ENCODE measurements around the gene SDK1. TPM values are rescaled to one million over a fixed set of nuclear protein-coding genes. Genes with fewer than 3 reads are reported as not detected.

Gene SDK1
- polyA plus RNA-seq, 2 of the 4 experiments (the other 2 are of a cell fraction), result 0.12 to 0.28 TPM

GRCh38 chr7:3987426-3987927 is 686.4 kb downstream of the SDK1 start:
- CTCF ChIA-PET, result no interaction called here
- Histone ChIP-seq H3K9me3 (no peaks in the 10 kb centered on the region), H3K4me1 (no peaks in the 10 kb centered on the region), H3K4me2 (no peak overlapping the region), H3K4me3 (no peak overlapping the region), H3K27ac (no peak overlapping the region)
- no peak for ATAC-seq
- WGBS (ENCODE audit: missing lambda C conversion rate), result 58% methylated on average over 14 of the region's 14 CpGs
- no peak for FAIRE-seq
- no peak for DNase-seq (ENCODE audit: low read depth in 1 of 2, low spot score in 1 of 2)
- POLR2A ChIA-PET, result no interaction called here
- no peak for TF ChIP-seq ATOH8 (CRISPR knock-in tag; IDR thresholded peaks at IDR 0.05; ENCODE audit: low read depth)
- no peak for TF ChIP-seq CEBPB (IDR thresholded peaks at IDR 0.05)
- no peak for TF ChIP-seq CBX8 (IDR thresholded peaks at IDR 0.05)
- TF ChIP-seq POLR2A (IDR thresholded peaks at IDR 0.05; ENCODE audit: low read length), result no peak
- TF ChIP-seq HEYL (CRISPR knock-in tag; IDR thresholded peaks at IDR 0.05), result no peak
- TF ChIP-seq JUN (IDR thresholded peaks at IDR 0.05), result no peak
- no peak for TF ChIP-seq MYC (IDR thresholded peaks at IDR 0.05; ENCODE audit: borderline replicate concordance, low read length)
- no peak for TF ChIP-seq HES2 (IDR thresholded peaks at IDR 0.05)
- TF ChIP-seq NFE2L2 (conservative IDR thresholded peaks at IDR 0.05; ENCODE audit: low read length), result no peak
- no peak for TF ChIP-seq USF2 (IDR thresholded peaks at IDR 0.05)
- TF ChIP-seq KDM1A (IDR thresholded peaks at IDR 0.05; ENCODE audit: low read depth), result no peak
- no peak for TF ChIP-seq MAZ (IDR thresholded peaks at IDR 0.05; ENCODE audit: borderline replicate concordance, low read depth, low read length)
- no peak for TF ChIP-seq ZC3H11A (IDR thresholded peaks at IDR 0.05)
- no peak for TF ChIP-seq CTCF (IDR thresholded peaks at IDR 0.05)
- no peak for TF ChIP-seq FOSB (CRISPR knock-in tag; IDR thresholded peaks at IDR 0.05)

GRCh38 chr7:3989723-3990122 is 688.7 kb downstream of the SDK1 start:
- ATAC-seq (no peak), DNase-seq (ENCODE audit: low read depth in 1 of 2, low spot score in 1 of 2) (no peak), FAIRE-seq (no peak)
- Histone ChIP-seq H3K4me3 (no peak overlapping the region), H3K9me3 (no peaks in the 10 kb centered on the region), H3K27ac (no peak overlapping the region), H3K4me1 (no peaks in the 10 kb centered on the region), H3K4me2 (no peak overlapping the region)
- POLR2A ChIA-PET, result no interaction called here
- CTCF ChIA-PET, result interaction anchor here (0.6 kb wide), 1 partner anchor 112 kb away, joined by 3 read pairs; no protein-coding TSS in a partner anchor
- 43% methylated on average over 8 of the region's 11 CpGs for WGBS (ENCODE audit: missing lambda C conversion rate)
- TF ChIP-seq CHD4 (IDR thresholded peaks at IDR 0.05; ENCODE audit: borderline replicate concordance) (no peak), ZFP36 (IDR thresholded peaks at IDR 0.05; ENCODE audit: borderline replicate concordance, partially characterized antibody) (no peak), HDAC2 (IDR thresholded peaks at IDR 0.05) (no peak), BCL3 (IDR thresholded peaks at IDR 0.05) (no peak), EHF (CRISPR knock-in tag; IDR thresholded peaks at IDR 0.05) (no peak), JUN (IDR thresholded peaks at IDR 0.05) (no peak), FOXS1 (CRISPR knock-in tag; IDR thresholded peaks at IDR 0.05) (no peak), CBX8 (IDR thresholded peaks at IDR 0.05) (no peak), CBX2 (IDR thresholded peaks at IDR 0.05; ENCODE audit: borderline replicate concordance, low read depth) (no peak), RARB (CRISPR knock-in tag; IDR thresholded peaks at IDR 0.05) (no peak), RFX5 (IDR thresholded peaks at IDR 0.05) (no peak), USF2 (IDR thresholded peaks at IDR 0.05) (no peak), ESRRA (IDR thresholded peaks at IDR 0.05; ENCODE audit: borderline replicate concordance, low read length) (no peak), ZC3H11A (IDR thresholded peaks at IDR 0.05) (no peak), ZNF302 (CRISPR knock-in tag; IDR thresholded peaks at IDR 0.05) (no peak), KDM5A (IDR thresholded peaks at IDR 0.05) (no peak), CEBPB (IDR thresholded peaks at IDR 0.05) (no peak), SMC3 (IDR thresholded peaks at IDR 0.05) (no peak), POLR2A (IDR thresholded peaks at IDR 0.05; ENCODE audit: low read length) (no peak), PBX3 (IDR thresholded peaks at IDR 0.05) (no peak)

All from A549 (cell line).